ENCODE results near the gene COX7A2L.
"Not testable (repeated sequence)": the region's sequence is repeated elsewhere in the genome, so short reads cannot be mapped to it uniquely, and the experiment has no call there.

COX7A2L gene, protein sequence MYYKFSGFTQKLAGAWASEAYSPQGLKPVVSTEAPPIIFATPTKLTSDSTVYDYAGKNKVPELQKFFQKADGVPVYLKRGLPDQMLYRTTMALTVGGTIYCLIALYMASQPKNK

DNA sequence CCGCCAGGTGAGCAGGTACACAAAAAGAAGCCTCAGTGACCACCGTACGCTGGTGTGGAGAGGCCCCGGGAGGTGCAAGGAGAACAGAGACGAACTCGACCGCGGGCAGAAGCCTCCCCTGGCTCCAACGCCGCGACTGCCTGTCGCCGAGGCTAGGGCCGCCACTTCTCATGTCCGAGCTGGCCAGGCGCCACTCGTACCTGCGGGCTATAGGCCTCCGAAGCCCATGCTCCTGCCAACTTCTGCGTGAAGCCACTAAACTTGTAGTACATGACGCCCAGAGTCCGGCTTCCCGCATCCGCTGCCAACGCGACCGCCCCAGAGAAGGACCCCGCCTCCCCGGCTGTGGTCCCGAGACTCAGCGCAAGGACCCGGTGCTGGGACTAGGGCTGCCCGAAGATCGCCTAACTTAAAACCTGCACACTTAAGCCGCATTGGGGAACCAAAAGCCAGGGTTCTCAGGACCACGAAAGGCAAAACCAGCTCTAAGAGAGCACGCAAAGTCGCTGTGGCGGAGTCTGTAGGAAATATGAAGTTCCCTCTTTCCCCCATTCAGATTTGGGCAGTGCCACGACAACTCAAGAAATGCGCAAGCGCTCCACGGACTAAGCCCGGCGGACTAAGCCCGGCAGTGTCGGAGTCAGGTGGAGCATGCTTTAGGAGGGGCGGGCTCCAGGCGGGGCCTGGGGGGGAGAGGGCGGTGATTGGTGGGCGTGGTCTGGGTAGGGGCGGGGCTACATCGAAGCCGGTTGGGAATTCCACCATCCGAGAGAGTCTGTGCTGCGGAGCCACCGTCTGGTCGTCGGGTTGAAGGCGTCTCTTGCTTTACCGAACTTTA is at the start of gene COX7A2L:
Gene COX7A2L, minus strand, starts transcription at position 328 of the 838 bp plus-strand sequence. Its CDS starts 56 bp downstream, at position 272.
- peak; percentile 93 for DNase-seq

DNA sequence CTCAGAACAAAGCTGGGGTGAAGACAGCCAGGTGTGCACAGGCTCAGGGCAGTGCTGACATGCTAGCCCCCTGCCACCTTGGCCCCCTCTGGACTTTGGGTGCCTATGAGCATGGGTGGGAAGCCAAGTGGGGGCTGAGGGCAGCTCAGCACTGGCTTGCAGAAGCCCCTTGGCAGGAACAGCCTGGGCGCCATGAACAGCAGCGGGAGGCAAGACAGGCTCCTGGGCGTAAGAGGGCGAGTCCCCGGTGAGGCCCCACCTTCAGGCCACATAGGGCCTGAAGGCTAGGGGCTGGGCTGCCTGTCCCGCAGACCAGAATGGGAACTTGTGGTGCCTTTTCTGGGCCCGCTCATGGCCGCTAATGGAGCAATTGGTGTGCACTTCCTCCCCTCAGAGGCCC is 47.0 kb upstream of the COX7A2L start:
- DNase-seq: no peak

DNA sequence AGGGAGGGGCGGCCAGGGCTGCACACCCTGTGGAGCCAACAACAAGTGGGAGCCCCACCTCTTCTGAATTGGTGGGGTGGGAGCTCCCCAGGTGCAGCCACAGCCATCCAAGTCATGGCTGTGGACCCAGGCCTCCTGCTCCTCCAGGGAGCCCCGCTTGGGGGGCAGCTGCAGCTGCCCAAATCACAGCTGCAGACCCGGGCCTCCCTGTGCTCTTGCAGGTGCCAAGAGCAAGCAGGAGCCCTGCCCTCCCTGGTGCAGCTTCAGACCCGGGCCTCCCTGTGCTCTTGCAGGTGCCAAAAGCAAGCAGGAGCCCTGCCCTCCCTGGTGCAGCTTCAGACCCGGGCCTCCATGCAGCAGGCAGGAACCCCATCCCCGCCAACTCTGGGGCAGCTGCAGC is 46.5 kb upstream of the COX7A2L start:
- no peak for DNase-seq

DNA sequence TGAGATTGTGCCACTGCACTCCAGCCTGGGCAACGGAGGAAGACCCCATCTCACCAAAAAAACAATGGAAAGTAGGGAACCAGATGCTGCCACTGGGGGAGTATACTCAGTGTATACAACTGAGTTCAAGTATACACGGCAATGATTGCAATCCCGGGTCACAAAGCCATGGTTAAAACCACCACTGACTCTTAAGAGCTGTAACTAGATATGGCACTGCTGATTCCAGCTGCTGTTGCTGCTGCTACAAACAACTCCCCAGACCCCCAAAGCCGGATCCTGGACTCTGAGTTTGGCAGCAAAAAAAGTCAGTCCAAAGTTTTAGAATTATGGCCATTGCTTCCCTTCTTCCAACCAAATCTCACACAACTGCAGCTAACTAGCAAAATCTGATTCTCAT is 43.7 kb upstream of the COX7A2L start:
- no peak for DNase-seq

DNA sequence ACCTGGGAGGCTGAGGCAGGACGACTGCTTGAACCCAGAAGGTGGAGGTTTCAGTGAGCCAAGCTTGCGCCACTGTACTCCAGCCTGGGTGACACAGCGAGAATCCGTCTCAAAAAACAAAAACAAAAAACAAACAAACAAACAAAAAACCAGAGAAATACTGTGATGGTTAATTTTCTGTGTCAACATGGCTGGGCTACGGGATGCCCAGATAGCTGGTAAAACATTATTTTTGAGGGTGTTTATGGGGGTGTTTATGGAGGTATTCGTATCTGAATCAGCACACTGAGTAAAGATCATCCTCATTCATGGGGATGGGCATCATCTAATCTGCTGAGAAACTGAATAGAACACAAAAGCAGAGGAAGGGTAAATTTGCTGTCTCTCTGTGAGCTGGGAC is 40.8 kb upstream of the COX7A2L start:
- no peak for DNase-seq

DNA sequence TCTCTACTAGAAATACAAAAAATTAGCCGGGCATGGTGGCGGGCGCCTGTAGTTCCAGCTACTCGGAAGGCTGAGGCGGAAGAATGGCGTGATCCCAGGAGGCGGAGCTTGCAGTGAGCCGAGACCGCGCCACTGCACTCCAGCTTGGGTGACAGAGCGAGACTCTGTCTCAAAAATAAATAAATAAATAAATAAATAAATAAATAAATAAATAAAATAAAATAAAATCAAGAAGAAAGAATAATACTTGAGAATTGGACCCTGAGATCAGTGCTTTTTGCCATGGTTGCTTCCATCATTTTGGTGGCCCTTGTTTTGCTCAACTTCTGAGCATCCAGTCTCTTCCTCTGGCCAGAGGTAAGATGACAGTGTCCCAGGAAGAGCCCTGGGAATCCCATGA is 37.0 kb upstream of the COX7A2L start:
- not testable (repeated sequence) for DNase-seq

DNA sequence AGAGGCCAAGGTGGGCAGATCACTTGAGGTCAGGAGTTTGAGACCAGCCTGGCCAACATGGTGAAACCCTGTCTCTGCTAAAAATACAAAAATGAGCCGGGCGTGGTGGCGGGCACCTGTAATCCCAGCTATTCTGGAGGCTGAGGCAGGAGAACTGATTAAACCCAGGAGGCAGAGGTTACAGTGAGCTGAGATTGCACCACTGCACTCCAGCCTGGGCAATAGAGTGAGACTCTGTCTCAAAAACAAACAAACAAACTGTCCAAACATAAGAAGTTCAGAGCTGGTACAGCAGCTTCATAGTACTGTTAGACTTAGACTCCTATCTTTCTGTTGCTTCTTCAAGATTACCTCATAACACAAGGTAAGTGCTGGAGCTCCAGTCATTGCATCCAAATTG is 32.3 kb upstream of the COX7A2L start:
- not testable (repeated sequence) for DNase-seq

DNA sequence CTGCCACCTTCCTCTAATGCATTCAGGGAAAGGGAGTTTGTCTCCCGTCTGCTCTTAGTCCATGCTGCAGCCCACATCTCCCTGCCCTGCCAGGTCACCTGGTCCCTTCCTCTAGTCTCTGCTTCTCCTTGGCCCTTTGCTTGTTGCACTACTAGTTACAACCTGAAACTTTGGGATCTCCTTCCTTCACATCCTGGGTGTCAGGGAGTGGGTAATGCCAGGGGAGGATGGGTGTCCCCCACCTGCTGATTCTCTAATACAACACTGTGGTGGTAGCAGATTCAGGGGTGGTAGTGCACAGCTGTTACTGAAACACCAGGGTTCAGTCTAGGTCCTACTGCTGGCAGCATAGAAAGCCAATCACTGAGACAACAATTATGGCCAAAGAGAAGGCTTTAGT is 31.2 kb upstream of the COX7A2L start:
- no peak for DNase-seq

DNA sequence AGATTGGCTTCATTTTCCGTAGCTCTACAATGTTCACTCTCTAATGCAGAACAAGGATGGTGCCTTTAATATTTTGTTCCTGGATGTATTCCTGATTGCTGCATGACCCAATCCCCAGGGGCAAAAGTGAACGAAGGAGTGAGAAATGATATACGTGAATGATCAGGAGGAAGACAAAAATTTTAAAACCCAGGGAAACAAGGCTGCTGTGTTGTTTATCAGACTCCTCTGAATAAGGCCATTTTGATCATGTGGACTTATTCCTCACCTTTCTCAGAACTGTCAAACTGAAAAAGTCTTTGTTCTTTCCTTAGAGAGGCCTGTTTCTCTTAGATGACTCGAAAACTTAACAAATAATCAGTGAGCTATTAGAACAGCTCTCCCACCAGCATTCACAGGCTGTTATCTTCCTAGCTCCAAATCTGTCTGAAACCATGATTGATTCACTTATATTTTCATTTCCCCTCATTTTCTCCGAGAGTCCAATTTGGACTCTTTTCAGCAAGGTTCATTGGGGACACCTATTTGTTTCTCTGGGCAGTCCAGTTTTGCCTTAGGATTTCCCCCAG is 29.5 kb upstream of the COX7A2L start:
- no peak for DNase-seq

DNA sequence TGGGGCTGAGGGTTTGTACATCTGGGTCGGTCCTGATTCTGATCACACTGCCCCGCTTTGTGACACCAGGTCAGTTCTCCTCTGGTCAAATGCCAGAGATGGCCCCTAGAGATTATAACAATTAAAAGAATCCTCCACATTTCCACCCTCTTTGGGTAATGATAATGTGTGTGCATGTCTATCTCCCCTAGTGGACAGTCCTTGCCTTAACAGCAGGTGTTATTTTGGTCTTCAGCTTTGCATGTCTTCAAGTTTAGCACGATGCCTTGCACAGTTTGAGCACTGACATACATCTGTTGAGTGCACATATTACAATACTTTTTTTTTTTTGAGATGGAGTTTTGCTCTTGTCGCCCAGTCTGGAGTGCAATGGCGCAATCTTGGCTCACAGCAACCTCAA is 25.7 kb upstream of the COX7A2L start:
- DNase-seq: no peak

DNA sequence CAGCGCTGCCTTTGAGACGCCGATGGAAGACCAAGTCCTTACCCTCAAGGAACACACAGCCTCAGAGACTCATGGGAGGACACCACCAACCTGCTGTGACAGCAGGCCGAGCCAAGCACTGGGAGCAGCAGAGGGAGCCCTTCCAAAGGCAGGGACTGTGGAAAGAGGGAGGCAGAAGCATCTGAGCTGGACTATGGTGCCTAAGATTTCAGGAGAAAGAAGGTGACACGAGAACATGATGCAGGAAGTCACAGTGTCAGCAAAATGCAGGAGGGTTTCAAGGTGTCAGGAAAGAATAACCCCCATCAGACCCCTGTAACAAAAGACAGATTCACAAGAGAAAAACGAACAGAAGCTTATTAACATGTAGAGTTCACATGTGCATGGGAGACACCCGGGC is 24.2 kb upstream of the COX7A2L start:
- no peak for DNase-seq

DNA sequence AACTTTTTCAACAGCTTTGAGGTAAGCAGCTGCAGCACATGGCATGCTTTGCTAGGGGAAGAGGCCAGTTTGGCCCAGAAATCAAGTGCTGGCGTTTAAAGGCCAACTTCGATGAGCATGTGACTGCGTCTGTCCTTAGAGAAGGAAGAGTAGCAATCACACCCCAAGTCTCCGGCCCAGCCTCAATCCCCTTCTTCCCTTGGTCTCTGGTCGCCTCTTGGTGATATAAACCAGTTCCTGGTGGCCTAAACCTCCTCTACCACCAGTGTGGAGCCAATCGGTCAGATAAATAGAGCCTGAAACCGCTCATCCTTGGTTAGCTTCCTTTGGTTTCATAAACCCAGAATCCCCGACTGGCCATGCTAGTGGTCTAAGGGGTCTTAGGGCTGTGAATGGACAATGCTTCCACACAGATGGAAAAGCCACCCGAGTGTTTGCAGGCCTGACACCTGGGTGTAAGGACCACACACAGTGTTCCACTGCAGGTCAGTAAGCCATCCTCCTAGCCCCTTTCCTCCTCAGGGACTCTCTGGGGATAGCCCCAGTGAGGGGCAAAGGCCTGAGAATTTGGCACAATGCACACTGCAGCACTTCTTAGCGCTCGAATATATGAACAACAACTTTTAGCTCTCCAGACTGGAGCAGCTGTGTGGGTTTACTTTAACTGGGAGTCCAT is 23.0 kb upstream of the COX7A2L start:
- DNase-seq: no peak

DNA sequence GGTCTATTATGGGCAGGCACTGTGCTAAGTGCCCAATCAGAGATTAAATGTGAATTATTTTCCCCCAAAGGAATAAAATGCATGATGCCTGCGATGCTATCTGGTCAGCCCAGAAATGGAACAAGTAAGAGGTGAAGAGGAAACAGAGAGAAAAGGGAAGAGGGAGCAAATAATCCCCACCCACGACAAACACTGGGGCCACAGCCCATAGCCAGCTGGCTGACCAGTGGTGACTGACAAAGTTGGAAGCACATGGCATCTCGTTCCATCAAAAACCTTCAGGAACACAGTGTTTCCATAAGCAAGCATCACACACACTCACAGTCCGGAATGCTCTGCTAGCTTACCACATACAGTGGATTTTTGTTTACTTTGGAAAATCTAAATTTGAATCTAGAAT is 21.1 kb upstream of the COX7A2L start:
- DNase-seq: no peak

DNA sequence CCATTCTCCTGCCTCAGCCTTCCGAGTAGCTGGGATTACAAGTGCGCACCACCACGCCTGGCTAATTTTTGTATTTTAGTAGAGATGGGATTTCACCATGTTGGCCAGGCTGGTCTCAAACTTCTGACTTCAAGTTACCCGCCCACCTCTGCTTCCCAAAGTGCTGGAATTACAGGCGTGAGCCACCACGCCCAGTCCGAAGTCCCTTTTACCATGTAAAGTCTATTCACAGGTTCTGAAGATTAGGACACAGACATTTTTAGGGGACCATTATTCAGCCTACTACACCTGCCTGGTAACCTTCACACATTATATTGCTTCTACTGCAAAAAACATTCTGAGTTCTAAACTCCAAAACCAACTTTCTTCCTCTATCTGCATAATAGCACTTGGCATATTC is 19.0 kb upstream of the COX7A2L start:
- not testable (repeated sequence) for DNase-seq

DNA sequence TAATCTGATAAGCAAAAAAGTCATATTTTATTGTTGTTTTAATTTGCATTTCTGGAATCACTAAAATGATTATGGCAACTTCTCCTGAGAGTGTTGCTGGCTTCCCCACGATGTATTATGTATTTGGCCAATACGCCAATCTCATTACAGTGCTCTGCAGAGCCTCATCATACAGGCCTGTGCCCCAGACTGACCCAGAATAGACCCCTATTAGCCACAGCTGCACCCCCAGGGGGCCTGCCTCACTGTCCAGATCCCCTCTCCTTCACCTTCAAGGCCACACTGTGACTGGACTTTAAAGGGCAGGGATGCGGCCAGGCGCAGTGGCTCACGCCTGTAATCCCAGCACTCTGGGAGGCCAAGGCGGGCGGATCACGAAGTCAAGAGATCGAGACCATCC is 17.4 kb upstream of the COX7A2L start:
- DNase-seq: no peak

DNA sequence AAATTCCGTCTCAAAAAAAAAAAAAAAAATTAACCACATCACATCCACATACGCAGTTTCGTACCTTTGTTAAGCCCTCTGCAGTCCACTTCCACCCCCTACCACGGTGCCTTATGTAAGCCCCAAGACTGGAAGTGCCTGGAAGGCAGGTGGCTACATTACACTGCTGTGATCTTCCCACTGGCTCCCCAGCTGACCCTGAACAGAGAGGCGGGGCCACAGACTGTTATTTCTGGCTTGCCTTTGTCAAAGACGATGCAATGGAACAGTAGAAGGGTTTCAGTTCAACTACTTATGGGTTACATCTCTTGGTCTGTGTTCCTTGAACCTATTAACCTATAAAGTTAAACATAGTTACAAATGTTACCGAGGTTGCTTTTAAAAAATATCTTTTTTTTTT is 15.7 kb upstream of the COX7A2L start:
- DNase-seq: no peak

DNA sequence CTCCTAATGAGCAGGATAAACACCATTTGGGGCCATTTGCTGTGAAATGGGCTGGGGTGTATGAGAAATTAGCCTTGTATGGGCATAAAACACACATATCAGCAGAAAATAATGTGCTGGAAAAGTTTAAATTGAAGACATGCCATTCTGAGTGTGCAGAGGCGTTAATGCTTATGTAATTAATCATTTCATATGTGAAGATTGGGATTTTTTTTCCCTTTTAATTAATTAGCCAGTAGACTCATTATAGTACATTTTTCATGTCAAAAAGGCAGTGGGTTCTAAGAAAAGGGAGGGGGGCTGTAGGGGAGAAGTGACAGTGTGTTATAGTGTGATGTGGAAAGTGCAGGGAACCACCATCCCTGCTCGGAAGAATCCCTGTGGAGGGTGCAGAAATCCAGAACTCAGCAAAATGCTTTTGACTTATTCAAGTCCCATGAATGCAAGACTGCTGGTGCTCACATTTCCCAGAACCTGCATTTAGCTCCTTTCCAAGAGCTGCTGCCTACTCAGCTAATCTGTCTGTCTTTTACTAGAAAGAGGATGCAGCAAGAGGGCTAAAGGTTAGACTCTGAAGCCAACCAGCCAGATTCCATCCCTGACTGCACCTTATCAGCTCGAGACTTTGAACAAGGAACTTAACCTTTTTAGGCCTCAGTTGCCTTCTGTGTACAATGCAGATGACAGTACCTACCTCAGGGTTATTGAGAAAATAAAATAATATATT is 11.6 kb upstream of the COX7A2L start:
- no peak for DNase-seq

DNA sequence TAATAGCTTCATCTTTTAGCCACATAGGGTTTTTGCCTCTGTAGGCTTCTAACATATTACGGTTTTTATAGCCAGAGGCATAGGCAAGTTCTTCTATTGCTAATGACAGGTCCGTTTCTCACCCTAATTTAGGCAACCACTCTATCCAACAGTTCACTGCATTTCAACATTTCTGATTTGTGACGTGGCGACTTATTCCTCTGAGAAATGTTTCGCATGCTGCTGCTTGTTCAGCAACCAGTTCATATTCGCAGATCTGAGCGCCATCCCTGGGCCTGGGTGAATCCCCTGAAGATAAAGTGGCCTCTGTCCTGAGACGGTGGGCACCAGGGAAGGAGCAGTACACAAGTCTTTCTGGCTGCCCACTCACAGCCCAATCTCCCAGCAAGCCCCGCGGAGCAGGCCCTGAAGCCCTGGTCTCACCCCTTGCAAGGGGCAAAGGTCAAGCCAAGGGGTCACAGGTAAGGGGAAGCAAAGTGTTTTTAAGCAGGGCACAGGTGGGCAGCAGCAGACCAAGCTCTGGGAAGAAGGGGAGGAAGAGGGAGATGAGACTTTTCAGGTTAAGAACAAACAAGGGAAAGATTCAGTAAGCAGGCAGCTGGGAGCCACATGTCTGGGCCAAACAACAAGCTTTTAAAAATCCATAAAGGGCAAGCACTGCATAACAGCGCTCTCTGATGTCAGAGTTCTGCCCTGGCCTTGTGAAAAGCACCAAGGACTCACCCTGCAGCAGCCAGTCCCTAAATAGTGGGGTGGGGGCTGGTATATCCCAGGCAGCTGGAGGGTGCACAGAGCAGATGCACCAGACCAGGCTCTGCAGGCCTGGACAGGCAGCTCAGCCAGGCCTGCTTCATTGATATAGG is 10.8 kb upstream of the COX7A2L start:
- no peak for DNase-seq

DNA sequence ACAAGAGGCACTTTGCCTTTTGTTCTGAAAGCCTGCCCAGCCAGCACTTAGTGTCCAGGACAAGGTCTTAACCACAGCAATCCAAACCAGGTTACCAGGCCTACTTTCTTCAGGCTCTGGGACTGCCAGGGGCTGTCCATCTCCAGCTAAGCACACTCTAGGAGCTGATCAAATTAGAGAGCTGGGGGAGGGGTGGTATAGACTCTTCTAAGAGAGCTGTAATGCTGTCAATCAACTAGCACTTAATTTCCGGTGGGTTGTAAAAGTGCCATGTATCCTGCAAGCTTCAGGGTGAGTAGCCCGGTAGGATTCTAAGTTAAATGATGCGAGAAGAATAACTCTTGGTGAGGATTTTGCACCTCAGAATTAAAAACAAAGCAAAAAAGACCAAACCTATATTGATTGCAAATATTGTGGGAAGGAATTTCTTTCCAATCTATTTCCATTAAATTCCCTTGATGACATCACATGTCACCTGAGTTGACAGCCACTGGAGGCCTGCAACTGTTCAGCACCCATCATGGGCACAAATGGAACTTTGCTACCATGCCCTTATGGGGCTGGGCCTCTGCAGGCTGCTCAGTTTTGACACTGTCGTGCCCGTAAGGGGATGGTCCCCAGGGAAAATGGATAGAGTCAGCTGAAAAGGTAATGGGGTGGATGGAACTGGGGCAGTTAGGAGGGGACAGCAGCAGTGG is 8.7 kb upstream of the COX7A2L start:
- DNase-seq: no peak

DNA sequence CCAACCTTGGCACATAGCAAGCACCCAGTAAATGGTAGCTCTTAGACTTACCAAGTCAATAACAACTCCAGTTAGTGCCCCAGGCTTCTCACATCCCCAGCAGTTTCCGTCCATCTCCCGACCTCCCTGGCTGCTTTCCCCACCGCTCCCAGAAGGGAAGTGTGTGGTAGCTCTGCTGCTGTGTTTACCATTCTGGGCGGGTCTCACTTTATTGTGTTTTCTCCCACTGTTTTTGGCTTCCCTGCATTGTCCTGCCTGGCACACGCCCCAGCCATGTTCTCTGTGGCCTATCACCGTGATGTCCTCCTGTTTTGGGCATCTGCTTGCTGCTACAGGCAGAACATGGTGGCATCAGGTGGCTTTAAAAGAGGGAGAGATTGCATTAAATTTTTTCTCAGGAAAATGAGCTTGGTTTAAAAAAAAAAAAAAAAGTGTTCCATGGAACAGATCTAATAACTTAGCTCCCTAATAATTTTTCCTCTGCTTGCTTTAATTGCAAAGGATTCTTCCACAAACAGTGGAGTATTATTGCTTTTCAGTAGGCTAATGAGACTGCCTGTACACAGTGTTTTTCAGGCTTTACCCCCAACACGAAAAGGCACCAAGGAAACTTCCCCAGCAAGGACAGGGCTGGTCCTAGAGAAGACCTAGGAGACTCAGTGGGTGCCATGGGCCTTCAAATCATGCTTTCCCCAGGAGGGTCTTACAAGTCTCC is 8.0 kb upstream of the COX7A2L start:
- DNase-seq: no peak

DNA sequence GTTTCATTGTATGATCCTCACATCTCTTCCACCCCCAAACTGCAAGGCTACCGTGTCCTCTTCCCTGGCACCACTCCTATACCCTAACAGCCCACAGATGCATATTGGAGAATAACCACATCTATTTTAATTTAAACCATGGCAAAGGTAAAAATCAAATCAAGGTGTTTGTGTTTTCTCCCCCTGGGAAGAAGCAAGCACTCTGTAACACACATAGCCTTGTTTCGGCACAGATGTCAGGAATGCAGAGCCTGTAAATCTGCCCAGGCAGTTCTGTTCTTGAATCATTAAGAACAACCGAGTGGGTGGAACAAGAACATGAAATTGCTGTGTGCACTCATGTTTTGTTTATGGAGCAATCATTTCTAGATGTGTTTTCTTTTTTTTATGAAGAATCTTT is 6.8 kb upstream of the COX7A2L start:
- DNase-seq: no peak

Data from NCI-H1436 (cell line).